ENCODE measurements around the gene ZNF491. TPM values are rescaled to one million over a fixed set of nuclear protein-coding genes. Genes with fewer than 3 reads are reported as not detected.
A peak's percentile ranks its signal among the peaks of the same experiment; 100 is the strongest.

The ZNF491 gene
- total and polyA plus RNA-seq, 2 donors (not counting 1 experiment from before 2014, with no cell fraction given), result 1.7 to 5.8 TPM

GRCh38 chr19:11780431-11781020 lies 17.8 kb upstream of the ZNF491 start:
- Histone ChIP-seq H3K36me3 (ENCODE audit: control insufficient read depth, insufficient read depth, low read length) (peaks cover 15% of the 10 kb centered on the region), H3K27ac (ENCODE audit: insufficient read depth, low read length) (no peak overlapping the region), H3K4me2 (ENCODE audit: extremely low read depth, insufficient read depth, low read length) (no peak overlapping the region), H3K27me3 (ENCODE audit: control insufficient read depth, insufficient read depth, low read length) (no peaks in the 10 kb centered on the region), H3K4me3 (replicated peaks in 1 of 4; ENCODE audit: control extremely low read depth in 1 of 4, insufficient read depth in 1 of 4, low read depth in 3 of 4, low read length in 4 of 4) (no peak overlapping the region), H3K9me3 (ENCODE audit: control insufficient read depth, insufficient read depth, low read depth, low read length) (peaks cover 22% of the 10 kb centered on the region), H3K79me2 (ENCODE audit: control insufficient read depth, insufficient read depth, low read length) (no peaks in the 10 kb centered on the region), H2AFZ (ENCODE audit: low read length) (no peak overlapping the region), H4K20me1 (ENCODE audit: control insufficient read depth, extremely low read depth, insufficient read depth, low read length) (no peaks in the 10 kb centered on the region), H3K9ac (ENCODE audit: insufficient read depth, low read length) (no peak overlapping the region), H3K4me1 (ENCODE audit: control insufficient read depth, extremely low read depth, insufficient read depth, low read length) (no peaks in the 10 kb centered on the region)
- no peak for DNase-seq (ENCODE audit: low read depth in 2 of 2)
- TF ChIP-seq EZH2 (IDR thresholded peaks at IDR 0.05; ENCODE audit: low read length, missing control alignments) (no peak), CTCF (conservative IDR thresholded peaks at IDR 0.05 in 1 of 2, IDR thresholded peaks at IDR 0.05 in 1 of 2; ENCODE audit: low read depth in 1 of 2, low read length in 2 of 2) (no peak)

DNA sequence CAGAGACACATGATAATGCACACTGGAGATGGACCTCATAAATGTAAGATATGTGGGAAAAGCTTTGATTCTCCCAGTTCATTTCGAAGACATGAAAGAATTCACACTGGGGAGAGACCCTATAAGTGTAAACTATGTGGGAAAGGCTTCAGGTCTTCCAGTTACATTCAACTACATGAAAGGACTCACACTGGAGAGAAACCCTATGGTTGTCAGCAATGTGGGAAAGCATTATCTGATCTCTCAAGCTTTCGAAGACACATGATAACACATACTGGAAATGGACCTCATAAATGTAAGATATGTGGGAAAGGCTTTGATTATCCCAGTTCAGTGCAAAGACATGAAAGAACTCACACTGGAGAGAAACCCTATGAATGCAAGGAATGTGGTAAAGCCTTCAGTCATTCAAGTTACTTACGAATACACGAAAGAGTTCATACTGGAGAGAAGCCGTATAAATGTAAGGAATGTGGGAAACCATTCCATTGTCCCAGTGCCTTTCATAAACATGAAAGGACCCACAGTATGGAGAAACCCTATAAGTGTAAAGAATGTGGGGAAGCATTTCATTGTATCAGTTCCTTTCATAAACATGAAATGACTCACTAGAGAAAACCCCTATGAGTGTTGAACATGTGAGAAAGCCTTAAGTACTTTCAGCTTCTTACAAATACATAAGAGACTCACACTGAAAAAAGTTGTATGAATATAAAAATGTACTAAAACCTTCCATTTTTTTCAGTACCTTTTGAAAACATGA lies 16.8 kb upstream of the ZNF491 start:
- Histone ChIP-seq H3K9me3 (ENCODE audit: control insufficient read depth, insufficient read depth, low read depth, low read length) (peaks cover 22% of the 10 kb centered on the region), H3K4me3 (replicated peaks in 1 of 4; ENCODE audit: control extremely low read depth in 1 of 4, insufficient read depth in 1 of 4, low read depth in 3 of 4, low read length in 4 of 4) (no peak overlapping the region)

More for the DNA sequence above, 16.8 kb upstream of the ZNF491 start:
- peaks cover 15% of the 10 kb centered on the region for H3K36me3 ChIP-seq (ENCODE audit: control insufficient read depth, insufficient read depth, low read length)
- no peak for TF ChIP-seq EZH2 (IDR thresholded peaks at IDR 0.05; ENCODE audit: low read length, missing control alignments)
- no peak for TF ChIP-seq CTCF (conservative IDR thresholded peaks at IDR 0.05 in 1 of 2, IDR thresholded peaks at IDR 0.05 in 1 of 2; ENCODE audit: low read depth in 1 of 2, low read length in 2 of 2)
- H3K79me2 ChIP-seq (ENCODE audit: control insufficient read depth, insufficient read depth, low read length), result no peaks in the 10 kb centered on the region
- no peak overlapping the region for H3K27ac ChIP-seq (ENCODE audit: insufficient read depth, low read length)
- no peaks in the 10 kb centered on the region for H3K4me1 ChIP-seq (ENCODE audit: control insufficient read depth, extremely low read depth, insufficient read depth, low read length)
- H2AFZ ChIP-seq (ENCODE audit: low read length), result no peak overlapping the region
- peak; percentile 23 to 30 for DNase-seq (ENCODE audit: low read depth in 2 of 2)
- H4K20me1 ChIP-seq (ENCODE audit: control insufficient read depth, extremely low read depth, insufficient read depth, low read length), result no peaks in the 10 kb centered on the region
- H3K4me2 ChIP-seq (ENCODE audit: extremely low read depth, insufficient read depth, low read length), result no peak overlapping the region
- H3K27me3 ChIP-seq (ENCODE audit: control insufficient read depth, insufficient read depth, low read length), result no peaks in the 10 kb centered on the region
- no peak overlapping the region for H3K9ac ChIP-seq (ENCODE audit: insufficient read depth, low read length)
